ENCODE data around the gene ALDH3A2. TPM values are rescaled to one million over a fixed set of nuclear protein-coding genes. Genes with fewer than 3 reads are reported as not detected.

Gene ALDH3A2
- total RNA-seq, 4 donors from 2014 or later, result 92.1 to 143 (median 111) TPM

- no peak for ATAC-seq (ENCODE audit: low FRiP score)
- TF ChIP-seq CTCF (IDR thresholded peaks at IDR 0.05), result no peak
- DNase-seq (ENCODE audit: low spot score), result no peak
These were observed 657 bp downstream of the ALDH3A2 start for GRCh38 chr17:19649274-19649541.

DNA sequence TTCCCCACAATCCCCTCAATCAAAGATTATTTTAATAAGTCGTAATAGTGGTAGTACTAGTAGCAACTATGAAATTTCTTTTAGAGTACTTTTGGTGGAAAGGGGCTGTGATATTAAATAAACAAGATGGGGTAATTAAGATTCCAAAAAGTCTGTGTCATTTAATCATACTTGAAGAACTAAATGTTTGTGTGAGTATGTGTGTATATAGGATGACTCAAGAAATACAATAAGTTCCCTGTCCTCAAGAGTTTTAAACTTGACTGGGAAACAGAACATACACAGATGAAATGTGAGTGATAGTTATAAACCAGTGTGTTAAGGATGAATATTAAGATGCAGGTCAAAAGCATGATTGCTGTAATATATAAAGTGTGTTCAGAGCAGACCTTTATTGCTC, 2.3 kb downstream of the ALDH3A2 start:
- no peak for TF ChIP-seq CTCF (IDR thresholded peaks at IDR 0.05)
- no peak for ATAC-seq (ENCODE audit: low FRiP score)

GRCh38 chr17:19651451-19652238, 3.1 kb downstream of the ALDH3A2 start:
- no peak for DNase-seq (ENCODE audit: low spot score)
- ATAC-seq (ENCODE audit: low FRiP score), result no peak
- no peak for TF ChIP-seq CTCF (IDR thresholded peaks at IDR 0.05)

More for the DNA sequence above, 2.3 kb downstream of the ALDH3A2 start:
- no peak for DNase-seq (ENCODE audit: low spot score)

- TF ChIP-seq CTCF (IDR thresholded peaks at IDR 0.05), result no peak
- ATAC-seq (ENCODE audit: low FRiP score) (no peak), DNase-seq (ENCODE audit: low spot score) (no peak)
These were observed 4.0 kb downstream of the ALDH3A2 start for GRCh38 chr17:19652595-19652994.

DNA sequence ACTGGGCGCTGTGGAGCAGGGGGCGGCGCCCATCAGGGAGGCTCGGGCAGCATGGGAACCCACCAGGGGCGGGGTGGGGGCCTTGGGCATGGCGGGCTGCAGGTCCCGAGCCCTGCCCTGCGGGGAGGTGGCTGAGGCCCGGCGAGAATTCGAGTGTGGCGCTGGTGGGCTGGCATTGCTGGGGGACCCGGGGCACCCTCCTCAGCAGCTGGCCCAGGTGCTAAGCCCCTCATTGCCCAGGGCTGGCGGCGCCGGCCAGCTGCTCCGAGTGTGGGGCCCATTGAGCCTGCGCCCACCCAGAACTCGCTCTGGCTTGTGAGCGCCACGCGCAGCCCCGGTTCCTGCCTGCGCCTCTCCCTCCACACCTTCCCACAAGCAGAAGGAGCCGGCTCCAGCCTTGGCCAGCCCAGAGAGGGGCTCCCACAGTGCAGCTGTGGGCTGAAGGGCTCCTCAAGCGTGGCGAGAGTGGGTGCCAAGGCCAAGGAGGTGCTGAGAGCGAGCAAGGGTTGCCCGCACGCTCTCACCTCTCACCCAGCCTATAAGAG, 5.9 kb downstream of the ALDH3A2 start:
- DNase-seq (ENCODE audit: low spot score) (no peak), ATAC-seq (ENCODE audit: low FRiP score) (no peak)
- no peak for TF ChIP-seq CTCF (IDR thresholded peaks at IDR 0.05)

GRCh38 chr17:19654896-19655295, 6.3 kb downstream of the ALDH3A2 start:
- ATAC-seq (ENCODE audit: low FRiP score), result no peak
- no peak for DNase-seq (ENCODE audit: low spot score)
- TF ChIP-seq CTCF (IDR thresholded peaks at IDR 0.05), result no peak

DNA sequence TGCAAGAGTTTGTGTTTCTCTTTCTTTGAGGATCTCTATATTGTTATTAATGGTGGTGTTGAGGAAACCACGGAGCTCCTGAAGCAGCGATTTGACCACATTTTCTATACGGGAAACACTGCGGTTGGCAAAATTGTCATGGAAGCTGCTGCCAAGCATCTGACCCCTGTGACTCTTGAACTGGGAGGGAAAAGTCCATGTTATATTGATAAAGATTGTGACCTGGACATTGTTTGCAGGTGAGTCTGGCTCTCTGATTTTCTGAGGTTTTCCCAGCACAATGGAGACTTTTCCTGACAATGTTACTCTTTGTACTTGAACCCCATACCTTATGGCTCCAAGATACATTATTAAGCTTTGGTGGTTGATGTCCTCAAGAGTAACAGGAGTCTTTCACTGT, 7.8 kb downstream of the ALDH3A2 start:
- TF ChIP-seq CTCF (IDR thresholded peaks at IDR 0.05), result no peak
- no peak for ATAC-seq (ENCODE audit: low FRiP score)

More for the DNA sequence above, 7.8 kb downstream of the ALDH3A2 start:
- DNase-seq (ENCODE audit: low spot score), result no peak
